HG02642 (cell line): Measurements from ENCODE around the gene RIMS4.

Experiments
- ATAC-seq: cut with Tn5 transposase; IDR thresholded peaks from one replicate; pipeline ENCODE4 v1.9.1; 2021; ENCODE audit warnings: mild to moderate bottlenecking; ENCODE audit not compliant: unreplicated experiment, poor library complexity

Gene RIMS4

GRCh38 chr20:44810391-44811149 is at the start of gene RIMS4:
TSS of gene RIMS4 (minus strand) at chr20:44810546. CDS start at chr20:44810271, 275 bp downstream.
- no peak for ATAC-seq

- no peak for ATAC-seq
These were observed 48.4 kb upstream of the RIMS4 start for GRCh38 chr20:44858606-44859360.

GRCh38 chr20:44856856-44857448 is 46.6 kb upstream of the RIMS4 start:
- no peak for ATAC-seq

GRCh38 chr20:44856442-44856841 is 46.1 kb upstream of the RIMS4 start:
- ATAC-seq: no peak

- ATAC-seq: no peak
These were observed 41.2 kb upstream of the RIMS4 start for GRCh38 chr20:44851545-44851944.

GRCh38 chr20:44850837-44851236 is 40.5 kb upstream of the RIMS4 start:
- no peak for ATAC-seq

- ATAC-seq: no peak
These were observed 39.9 kb upstream of the RIMS4 start for GRCh38 chr20:44850272-44850671.

GRCh38 chr20:44849703-44850102 is 39.4 kb upstream of the RIMS4 start:
- ATAC-seq: no peak

- no peak for ATAC-seq
These were observed 38.1 kb upstream of the RIMS4 start for GRCh38 chr20:44848254-44849015.

GRCh38 chr20:44843876-44844275 is 33.5 kb upstream of the RIMS4 start:
- ATAC-seq: no peak

- ATAC-seq: no peak
These were observed 31.6 kb upstream of the RIMS4 start for GRCh38 chr20:44841955-44842354.

GRCh38 chr20:44840826-44841225 is 30.5 kb upstream of the RIMS4 start:
- ATAC-seq: no peak

- no peak for ATAC-seq
These were observed 29.1 kb upstream of the RIMS4 start for GRCh38 chr20:44839481-44839880.

GRCh38 chr20:44838521-44838920 is 28.2 kb upstream of the RIMS4 start:
- ATAC-seq: no peak

- ATAC-seq: no peak
These were observed 27.6 kb upstream of the RIMS4 start for GRCh38 chr20:44837946-44838345.

- no peak for ATAC-seq
These were observed 26.3 kb upstream of the RIMS4 start for GRCh38 chr20:44836601-44837120.

- ATAC-seq: no peak
These were observed 25.4 kb upstream of the RIMS4 start for GRCh38 chr20:44835661-44836221.

GRCh38 chr20:44835116-44835515 is 24.8 kb upstream of the RIMS4 start:
- no peak for ATAC-seq

- ATAC-seq: no peak
These were observed 24.3 kb upstream of the RIMS4 start for GRCh38 chr20:44834693-44835092.

- ATAC-seq: no peak
These were observed 23.1 kb upstream of the RIMS4 start for GRCh38 chr20:44833437-44833836.
